ENCODE data around the gene ZNF594. TPM values are rescaled to one million over a fixed set of nuclear protein-coding genes. Genes with fewer than 3 reads are reported as not detected.

The ZNF594 gene
- total and polyA plus RNA-seq, 10 of the 15 experiments (the other 5 are each of a cell fraction or from before 2014, with no cell fraction given): 0.98 to 14.3 (median 11.1) TPM

GRCh38 chr17:5226940-5227878, 35.5 kb upstream of the ZNF594 start (continued):
- TF ChIP-seq CEBPZ (IDR thresholded peaks at IDR 0.05; ENCODE audit: low read depth, low read length) (no peak), KDM1A (IDR thresholded peaks at IDR 0.05; ENCODE audit: borderline replicate concordance) (no peak), ATF2 (IDR thresholded peaks at IDR 0.05; ENCODE audit: low read length) (peak; percentile 70), MAX (IDR thresholded peaks at IDR 0.05; ENCODE audit: low read depth, low read length) (no peak; the same call in 1 of the 2 replicates), PAX5 (IDR thresholded peaks at IDR 0.05; ENCODE audit: borderline replicate concordance, low read depth, low read length) (peak; percentile 84), NFYA (IDR thresholded peaks at IDR 0.05; ENCODE audit: borderline replicate concordance, low read depth, low read length) (no peak), DPF2 (IDR thresholded peaks at IDR 0.05) (peak; percentile 93), ZNF592 (IDR thresholded peaks at IDR 0.05) (peak; percentile 37; the same call in 1 of the 2 replicates), CREB1 (IDR thresholded peaks at IDR 0.05; ENCODE audit: low read depth) (peak; percentile 21; the same call in 1 of the 2 replicates), CBX5 (IDR thresholded peaks at IDR 0.05; ENCODE audit: low read depth) (no peak; the same call in 1 of the 2 replicates), NR2F1 (conservative IDR thresholded peaks at IDR 0.05) (peak; percentile 76), ZBTB40 (IDR thresholded peaks at IDR 0.05; ENCODE audit: borderline replicate concordance) (peak; percentile 34; the same call in 1 of the 2 replicates), HDAC2 (IDR thresholded peaks at IDR 0.05) (no peak), RAD51 (IDR thresholded peaks at IDR 0.05) (0 out of 2 replicates have a peak, but pooled peaks have one; percentile 7)

All from GM12878 (cell line).